Ishikawa (cell line): Measurements from ENCODE around the gene YPEL3.

Experiments used
- CEBPB ChIP-seq: IDR thresholded peaks from 2 replicates; pipeline ENCODE4 v1.6.1; 2012
- CREB1 ChIP-seq: IDR thresholded peaks from 2 replicates; pipeline ENCODE4 v1.6.1; 2012; ENCODE audit warnings: low read depth
- EGR1 ChIP-seq: IDR thresholded peaks from 2 replicates; pipeline ENCODE4 v1.6.1; 2012
- EP300 ChIP-seq: IDR thresholded peaks from 2 replicates; pipeline ENCODE4 v1.6.1; 2012; ENCODE audit warnings: borderline replicate concordance
- FOXM1 ChIP-seq: IDR thresholded peaks from 2 replicates; pipeline ENCODE4 v1.6.1; 2012; ENCODE audit warnings: low read depth, borderline replicate concordance
- MAX ChIP-seq: IDR thresholded peaks from 2 replicates; pipeline ENCODE4 v1.6.1; 2012
- RAD21 ChIP-seq: IDR thresholded peaks from 2 replicates; pipeline ENCODE4 v1.6.1; 2012; ENCODE audit warnings: low read depth
- REST ChIP-seq: IDR thresholded peaks from 2 replicates; pipeline ENCODE4 v1.6.1; 2012; ENCODE audit warnings: low read depth, mild to moderate bottlenecking
- TCF12 ChIP-seq: IDR thresholded peaks from 2 replicates; pipeline ENCODE4 v1.6.1; 2012; ENCODE audit warnings: low read depth
- TEAD4 ChIP-seq: IDR thresholded peaks from 2 replicates; pipeline ENCODE4 v1.6.1; 2012
- USF1 ChIP-seq: IDR thresholded peaks from 2 replicates; pipeline ENCODE4 v1.6.1; 2012
- YY1 ChIP-seq: IDR thresholded peaks from 2 replicates; pipeline ENCODE4 v1.6.1; 2012; ENCODE audit warnings: low read depth
- ZBTB7A ChIP-seq: IDR thresholded peaks from 2 replicates; pipeline ENCODE4 v1.6.1; 2012; ENCODE audit warnings: low read depth

GRCh38 chr16:30085820-30086219, 10.2 kb downstream of the YPEL3 start:
- TF ChIP-seq EGR1: no peak
- no peak for TF ChIP-seq RAD21
- TF ChIP-seq REST: no peak
- TF ChIP-seq MAX: no peak
- TF ChIP-seq EP300: no peak
- no peak for TF ChIP-seq CREB1
- TF ChIP-seq FOXM1: no peak
- no peak for TF ChIP-seq YY1
- TF ChIP-seq CEBPB: no peak
- no peak for TF ChIP-seq TCF12
- TF ChIP-seq TEAD4: no peak
- TF ChIP-seq ZBTB7A: no peak
- TF ChIP-seq USF1: no peak
